Coronary artery (tissue), 2 donors: ENCODE data around the gene HSP90AB1.

ENCODE experiments used
- DNase-seq: peaks from one replicate; pipeline ENCODE4 v3.0.0-alpha.2; 2017; ENCODE audit warnings: low spot score
- H3K27ac ChIP-seq, 2 donors: fragments of 200-600 bp; sonication (generic); one replicate each; pipeline ENCODE4 v1.5.1; 2016 to 2019
- H3K4me3 ChIP-seq: fragments of 200-600 bp; sonication (generic); 2 replicates; pipeline ENCODE4 v1.5.1; 2016; ENCODE audit warnings: mild to moderate bottlenecking, moderate library complexity
- CTCF ChIP-seq: fragments of 200-600 bp; sonication (generic); IDR thresholded peaks from one replicate; pipeline ENCODE4 v1.5.1; 2019; ENCODE audit warnings: antibody characterized with exemption

HSP90AB1 gene

GRCh38 chr6:44251576-44252524 lies 4.9 kb downstream of the HSP90AB1 start:
- Histone ChIP-seq H3K27ac (no peak overlapping the region), H3K4me3 (no peak overlapping the region)
- TF ChIP-seq CTCF = no peak
- DNase-seq = no peak

GRCh38 chr6:44253307-44254101 lies 6.6 kb downstream of the HSP90AB1 start:
- no peak overlapping the region for H3K4me3 ChIP-seq
- no peak overlapping the region for H3K27ac ChIP-seq
- no peak for DNase-seq
- TF ChIP-seq CTCF = no peak

- no peak for TF ChIP-seq CTCF
- DNase-seq = no peak
- Histone ChIP-seq H3K4me3 (no peak overlapping the region), H3K27ac (no peak overlapping the region)
These were observed 7.5 kb downstream of the HSP90AB1 start for GRCh38 chr6:44254191-44255104.

- no peak for TF ChIP-seq CTCF
- Histone ChIP-seq H3K4me3 (no peak overlapping the region), H3K27ac (no peak overlapping the region)
- DNase-seq = no peak
These were observed 8.4 kb downstream of the HSP90AB1 start for GRCh38 chr6:44255105-44255808.

- DNase-seq = no peak
- peak overlapping the region; percentile 84 to 86 for H3K27ac ChIP-seq
These were observed 9.2 kb downstream of the HSP90AB1 start for GRCh38 chr6:44255871-44256774.

More at GRCh38 chr6:44255871-44256774, 9.2 kb downstream of the HSP90AB1 start:
- peak overlapping the region; percentile 87 for H3K4me3 ChIP-seq
- no peak for TF ChIP-seq CTCF
